ENCODE measurements around the gene GFER. TPM values are rescaled to one million over a fixed set of nuclear protein-coding genes. Genes with fewer than 3 reads are reported as not detected.

The GFER gene
- total and polyA plus RNA-seq, 2 of the 8 experiments (the other 6 are each of a cell fraction or from before 2014, with no cell fraction given) = 17.7 to 37.9 TPM

DNA sequence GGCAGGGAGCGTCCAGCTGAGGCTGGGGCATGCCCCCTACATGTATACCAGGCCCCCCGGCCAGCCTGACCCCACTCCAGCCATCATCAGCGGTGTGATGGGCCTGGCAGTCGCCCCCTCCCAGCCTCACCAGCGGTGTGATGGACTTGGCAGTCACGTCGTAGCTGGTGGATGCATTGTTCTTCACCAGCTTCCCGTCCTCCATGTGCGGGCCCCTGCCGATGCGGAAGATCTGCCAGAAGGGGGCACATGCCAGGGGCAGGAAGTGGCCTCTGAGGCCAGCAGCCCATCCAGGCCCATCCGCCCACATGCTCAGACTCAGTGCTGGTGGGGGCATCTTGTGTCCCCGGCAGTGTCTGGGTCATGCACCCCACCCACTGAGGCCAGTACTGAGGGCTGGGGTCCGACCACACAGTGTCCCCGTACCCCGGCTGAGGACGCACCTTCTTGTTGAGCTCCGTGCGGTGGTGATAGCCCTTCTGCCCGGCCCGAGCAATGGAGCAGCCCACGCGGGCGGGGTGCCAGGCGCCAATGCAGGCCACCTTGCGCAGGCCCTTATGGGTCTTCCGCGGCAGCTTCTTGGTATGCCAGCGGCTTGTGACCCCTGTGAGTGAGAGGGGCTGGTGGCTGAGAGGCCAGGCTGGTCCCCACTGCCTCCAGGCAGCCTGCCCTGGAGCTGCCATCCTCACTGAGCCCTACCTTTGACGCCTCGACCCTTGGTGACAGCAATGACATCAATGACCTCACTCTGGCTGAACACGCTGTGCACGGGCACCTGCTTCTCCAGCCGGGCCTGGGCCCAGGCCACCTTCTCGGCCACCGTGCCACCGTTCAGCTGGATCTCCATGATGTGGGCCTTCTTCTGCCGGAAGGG, 37.3 kb upstream of the GFER start:
- Histone ChIP-seq H3K9me3 (ENCODE audit: insufficient read depth in 2 of 2, low read depth in 1 of 2, low read length in 1 of 2) (no peaks in the 10 kb centered on the region), H2BK12ac (ENCODE audit: low read depth, low read length) (no peak overlapping the region), H3K4me1 (replicated peaks in 1 of 4; ENCODE audit: control insufficient read depth in 3 of 4, insufficient read depth in 4 of 4, low read length in 3 of 4) (peaks cover 0 to 10% (median 6%) of the 10 kb centered on the region in 4 experiments; a peak in 5 of 7 replicates), H4K8ac (ENCODE audit: extremely low read depth, insufficient read depth, low read length) (peak overlapping the region; percentile 62), H3K4me2 (ENCODE audit: insufficient read depth in 1 of 2, low read depth in 2 of 2, low read length in 2 of 2) (no peak overlapping the region), H4K91ac (replicated peaks; ENCODE audit: insufficient read length, low read length) (peak overlapping the region; percentile 54), H3K36me3 (ENCODE audit: control insufficient read depth in 2 of 4, insufficient read depth in 4 of 4, low read length in 3 of 4) (no peaks in the 10 kb centered on the region), H3K18ac (ENCODE audit: extremely low read depth, low read length) (no peak overlapping the region), H3K56ac (replicated peaks; ENCODE audit: insufficient read length, low read depth, low read length) (no peak overlapping the region), H2BK20ac (ENCODE audit: low read length) (no peak overlapping the region), H3K4ac (replicated peaks; ENCODE audit: insufficient read length, low read depth, low read length) (no peak overlapping the region), H4K5ac (ENCODE audit: insufficient read length, low read depth, low read length) (no peak overlapping the region), H3K23me2 (ENCODE audit: low read depth, low read length) (peaks cover 6% of the 10 kb centered on the region; the same call in 1 of the 2 replicates), H2BK15ac (ENCODE audit: low read length) (no peak overlapping the region), H3K79me1 (ENCODE audit: low read depth, low read length) (no peaks in the 10 kb centered on the region), H2AFZ (ENCODE audit: low read length) (no peak overlapping the region), H3K14ac (ENCODE audit: insufficient read length) (no peak overlapping the region), H3K23ac (ENCODE audit: insufficient read length) (no peak overlapping the region), H4K20me1 (replicated peaks in 1 of 2; ENCODE audit: control insufficient read depth in 1 of 2, insufficient read depth in 2 of 2, low read length in 2 of 2) (peaks cover 0 to 4% of the 10 kb centered on the region in 2 experiments), H3K27ac (ENCODE audit: low read depth, low read length) (no peak overlapping the region), H3K79me2 (ENCODE audit: control insufficient read depth in 1 of 2, insufficient read depth in 2 of 2, low read length in 2 of 2) (no peaks in the 10 kb centered on the region), H3K27me3 (replicated peaks in 1 of 4; ENCODE audit: control insufficient read depth in 3 of 4, extremely low read depth in 1 of 4, insufficient read depth in 3 of 4, low read length in 3 of 4) (peaks cover 0 to 2% (median 0%) of the 10 kb centered on the region in 4 experiments; a peak in 1 of 7 replicates), H2BK5ac (ENCODE audit: low read depth, low read length) (no peak overlapping the region), H2BK120ac (replicated peaks; ENCODE audit: low read depth, low read length) (no peak overlapping the region), H3K4me3 (ENCODE audit: extremely low read depth in 1 of 4, insufficient read depth in 2 of 4, low read depth in 3 of 4, low read length in 4 of 4) (no peak overlapping the region), H3K9ac (replicated peaks in 1 of 4; ENCODE audit: extremely low read depth in 1 of 4, low read depth in 3 of 4, low read length in 3 of 4) (no peak overlapping the region), H2AK5ac (ENCODE audit: low read depth, low read length) (no peak overlapping the region)
- ChIA-PET CTCF (ENCODE audit: partially characterized antibody) (interaction anchor here (0.7 to 2.9 kb wide), 13 partner anchors 12 to 221 kb away, joined by 3 to 14 read pairs (median 3); partner anchors contain the start of gene NDUFB10), POLR2A (ENCODE audit: partially characterized antibody) (interaction anchor here (0.8 to 11.7 kb wide), 4 partner anchors 13 to 35 kb away, joined by 3 to 336 read pairs (median 4); partner anchors contain the start of genes NDUFB10, NOXO1, RNF151 and RPL3L)
- DNase-seq (ENCODE audit: low read depth in 1 of 2, low spot score in 2 of 2) = no peak
- whole genome bisulfite sequencing, 2 experiments (ENCODE audit: extremely low coverage in 1 of 2, insufficient coverage in 1 of 2, insufficient read length in 1 of 2, insufficient replicate concordance in 2 of 2, low coverage in 1 of 2, low lambda C conversion rate in 2 of 2, missing lambda C conversion rate in 1 of 2) = 91% methylated on average over 35 of the region's 38 CpGs; no CpG with 5 or more reads in 1 of the 2 experiments
- TF ChIP-seq, protein P1, sequence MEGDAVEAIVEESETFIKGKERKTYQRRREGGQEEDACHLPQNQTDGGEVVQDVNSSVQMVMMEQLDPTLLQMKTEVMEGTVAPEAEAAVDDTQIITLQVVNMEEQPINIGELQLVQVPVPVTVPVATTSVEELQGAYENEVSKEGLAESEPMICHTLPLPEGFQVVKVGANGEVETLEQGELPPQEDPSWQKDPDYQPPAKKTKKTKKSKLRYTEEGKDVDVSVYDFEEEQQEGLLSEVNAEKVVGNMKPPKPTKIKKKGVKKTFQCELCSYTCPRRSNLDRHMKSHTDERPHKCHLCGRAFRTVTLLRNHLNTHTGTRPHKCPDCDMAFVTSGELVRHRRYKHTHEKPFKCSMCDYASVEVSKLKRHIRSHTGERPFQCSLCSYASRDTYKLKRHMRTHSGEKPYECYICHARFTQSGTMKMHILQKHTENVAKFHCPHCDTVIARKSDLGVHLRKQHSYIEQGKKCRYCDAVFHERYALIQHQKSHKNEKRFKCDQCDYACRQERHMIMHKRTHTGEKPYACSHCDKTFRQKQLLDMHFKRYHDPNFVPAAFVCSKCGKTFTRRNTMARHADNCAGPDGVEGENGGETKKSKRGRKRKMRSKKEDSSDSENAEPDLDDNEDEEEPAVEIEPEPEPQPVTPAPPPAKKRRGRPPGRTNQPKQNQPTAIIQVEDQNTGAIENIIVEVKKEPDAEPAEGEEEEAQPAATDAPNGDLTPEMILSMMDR (IDR thresholded peaks at IDR 0.05; ENCODE audit: control extremely low read depth in 1 of 3, insufficient read depth in 1 of 3, low read depth in 1 of 3, low read length in 3 of 3) = peak in 2 of 3 experiments; percentile 25 to 32; a peak in 2 of 4 replicates
- TF ChIP-seq HDAC6 (IDR thresholded peaks at IDR 0.05; ENCODE audit: low read depth, low read length) = no peak
- no peak for FAIRE-seq
